OCI-LY7 (cell line): ENCODE results near the gene FBH1.

ENCODE experiments used
- EZH2phosphoT487 ChIP-seq: fragments of 200-600 bp; sonication (generic); IDR thresholded peaks from 2 replicates; pipeline ENCODE4 v1.6.1; 2018; ENCODE audit warnings: low read depth, borderline replicate concordance, mild to moderate bottlenecking, mixed run types, antibody characterized with exemption, low read length, moderate library complexity, mixed read lengths
- TF ChIP-seq, protein P1 (sequence below): fragments of 200-600 bp; sonication (generic); conservative IDR thresholded peaks from 2 replicates; pipeline ENCODE4 v1.5.1; 2014; ENCODE audit warnings: mild to moderate bottlenecking, antibody characterized with exemption, low read length, moderate library complexity, mixed read lengths

DNA sequence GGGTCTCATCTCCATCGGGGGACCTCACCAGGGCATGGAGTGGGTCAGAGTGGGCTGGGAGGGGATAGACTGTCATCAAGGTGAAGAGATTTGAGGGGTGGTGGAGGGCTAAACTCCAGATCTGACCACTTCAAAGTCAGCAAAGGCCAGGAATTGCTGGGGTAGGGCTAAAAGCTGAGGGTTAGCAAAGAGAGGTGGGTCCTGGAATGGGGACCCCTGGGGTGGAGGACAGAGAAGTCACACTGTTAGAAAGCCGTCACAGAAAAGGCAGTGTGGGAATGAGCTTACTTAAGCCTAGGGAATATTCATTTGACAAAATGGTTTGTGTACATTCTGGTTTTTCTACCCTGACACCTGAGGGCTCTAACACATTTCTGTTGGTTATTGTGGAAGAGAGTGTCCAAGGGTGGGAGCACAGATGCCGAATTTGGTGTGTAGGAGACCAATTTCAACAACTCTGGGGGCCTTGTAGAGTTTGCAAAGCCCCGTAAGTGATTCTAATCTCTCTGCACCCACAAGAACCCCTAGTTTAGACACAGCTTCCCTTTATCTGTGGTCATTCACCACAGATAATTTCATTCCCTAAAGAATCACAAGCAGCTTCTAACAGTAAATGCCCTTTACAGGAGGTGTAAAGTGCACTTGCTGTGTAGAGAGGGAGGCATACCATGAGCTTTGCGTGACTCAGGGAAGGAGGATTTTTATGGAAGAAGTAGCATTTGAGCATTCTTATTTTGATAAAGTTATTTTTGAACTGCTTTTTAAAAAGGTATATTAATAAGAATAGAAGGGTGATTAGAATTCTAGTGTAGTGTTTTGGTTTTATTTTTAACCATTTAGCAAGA lies 6.4 kb downstream of the FBH1 start:
- TF ChIP-seq, protein P1, sequence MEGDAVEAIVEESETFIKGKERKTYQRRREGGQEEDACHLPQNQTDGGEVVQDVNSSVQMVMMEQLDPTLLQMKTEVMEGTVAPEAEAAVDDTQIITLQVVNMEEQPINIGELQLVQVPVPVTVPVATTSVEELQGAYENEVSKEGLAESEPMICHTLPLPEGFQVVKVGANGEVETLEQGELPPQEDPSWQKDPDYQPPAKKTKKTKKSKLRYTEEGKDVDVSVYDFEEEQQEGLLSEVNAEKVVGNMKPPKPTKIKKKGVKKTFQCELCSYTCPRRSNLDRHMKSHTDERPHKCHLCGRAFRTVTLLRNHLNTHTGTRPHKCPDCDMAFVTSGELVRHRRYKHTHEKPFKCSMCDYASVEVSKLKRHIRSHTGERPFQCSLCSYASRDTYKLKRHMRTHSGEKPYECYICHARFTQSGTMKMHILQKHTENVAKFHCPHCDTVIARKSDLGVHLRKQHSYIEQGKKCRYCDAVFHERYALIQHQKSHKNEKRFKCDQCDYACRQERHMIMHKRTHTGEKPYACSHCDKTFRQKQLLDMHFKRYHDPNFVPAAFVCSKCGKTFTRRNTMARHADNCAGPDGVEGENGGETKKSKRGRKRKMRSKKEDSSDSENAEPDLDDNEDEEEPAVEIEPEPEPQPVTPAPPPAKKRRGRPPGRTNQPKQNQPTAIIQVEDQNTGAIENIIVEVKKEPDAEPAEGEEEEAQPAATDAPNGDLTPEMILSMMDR, result no peak
- TF ChIP-seq EZH2phosphoT487, result no peak
